ENCODE measurements around the gene IGSF21. TPM values are rescaled to one million over a fixed set of nuclear protein-coding genes. Genes with fewer than 3 reads are reported as not detected.

IGSF21 gene
- total and polyA plus RNA-seq, 2 of the 8 experiments (the other 6 are each of a cell fraction or from before 2014, with no cell fraction given) = 22.5 to 28.5 TPM

- H4K91ac ChIP-seq (replicated peaks; ENCODE audit: insufficient read length, low read length) = no peak overlapping the region
- H2AFZ ChIP-seq (ENCODE audit: low read length) = no peak overlapping the region
- H3K9ac ChIP-seq (replicated peaks in 1 of 4; ENCODE audit: extremely low read depth in 1 of 4, low read depth in 3 of 4, low read length in 3 of 4) = no peak overlapping the region
- no peak overlapping the region for H3K18ac ChIP-seq (ENCODE audit: extremely low read depth, low read length)
- no peaks in the 10 kb centered on the region for H3K27me3 ChIP-seq (replicated peaks in 1 of 4; ENCODE audit: control insufficient read depth in 3 of 4, extremely low read depth in 1 of 4, insufficient read depth in 3 of 4, low read length in 3 of 4)
- H3K79me2 ChIP-seq (ENCODE audit: control insufficient read depth in 1 of 2, insufficient read depth in 2 of 2, low read length in 2 of 2) = no peaks in the 10 kb centered on the region
- ChIA-PET POLR2A (ENCODE audit: partially characterized antibody) (interaction anchor here (1.3 kb wide), 1 partner anchor 9 kb away, joined by 4 read pairs; no protein-coding TSS in a partner anchor), CTCF (ENCODE audit: partially characterized antibody) (interaction anchor here (0.6 to 2.9 kb wide), 8 partner anchors 10 to 158 kb away, joined by 3 to 15 read pairs (median 4); no protein-coding TSS in a partner anchor)
- no peaks in the 10 kb centered on the region for H3K9me3 ChIP-seq (ENCODE audit: insufficient read depth in 2 of 2, low read depth in 1 of 2, low read length in 1 of 2)
- no peak overlapping the region for H3K4ac ChIP-seq (replicated peaks; ENCODE audit: insufficient read length, low read depth, low read length)
- WGBS, 2 experiments (ENCODE audit: extremely low coverage in 1 of 2, insufficient coverage in 1 of 2, insufficient read length in 1 of 2, insufficient replicate concordance in 2 of 2, low coverage in 1 of 2, low lambda C conversion rate in 2 of 2, missing lambda C conversion rate in 1 of 2) = 77% methylated on average over 3 of the region's 3 CpGs; no CpG with 5 or more reads in 1 of the 2 experiments
- H2BK15ac ChIP-seq (ENCODE audit: low read length) = no peak overlapping the region
- H3K14ac ChIP-seq (ENCODE audit: insufficient read length) = no peak overlapping the region
- H2BK120ac ChIP-seq (replicated peaks; ENCODE audit: low read depth, low read length) = no peak overlapping the region
- H3K23me2 ChIP-seq (ENCODE audit: low read depth, low read length) = peaks cover 8% of the 10 kb centered on the region; the same call in 1 of the 2 replicates
- H2BK5ac ChIP-seq (ENCODE audit: low read depth, low read length) = no peak overlapping the region
- H3K4me1 ChIP-seq (replicated peaks in 1 of 4; ENCODE audit: control insufficient read depth in 3 of 4, insufficient read depth in 4 of 4, low read length in 3 of 4) = peaks cover 0 to 4% (median 3%) of the 10 kb centered on the region in 4 experiments; a peak in 4 of 7 replicates
- FAIRE-seq = no peak
- no peak overlapping the region for H4K8ac ChIP-seq (ENCODE audit: extremely low read depth, insufficient read depth, low read length)
- H2AK5ac ChIP-seq (ENCODE audit: low read depth, low read length) = no peak overlapping the region
- no peaks in the 10 kb centered on the region for H4K20me1 ChIP-seq (replicated peaks in 1 of 2; ENCODE audit: control insufficient read depth in 1 of 2, insufficient read depth in 2 of 2, low read length in 2 of 2)
- H2BK20ac ChIP-seq (ENCODE audit: low read length) = no peak overlapping the region
- H3K36me3 ChIP-seq (ENCODE audit: control insufficient read depth in 2 of 4, insufficient read depth in 4 of 4, low read length in 3 of 4) = no peaks in the 10 kb centered on the region
- no peak overlapping the region for H3K27ac ChIP-seq (ENCODE audit: low read depth, low read length)
- H3K56ac ChIP-seq (replicated peaks; ENCODE audit: insufficient read length, low read depth, low read length) = no peak overlapping the region
- H3K4me3 ChIP-seq (ENCODE audit: extremely low read depth in 1 of 4, insufficient read depth in 2 of 4, low read depth in 3 of 4, low read length in 4 of 4) = no peak overlapping the region
- DNase-seq (ENCODE audit: low read depth in 1 of 2, low spot score in 2 of 2) = no peak
- no peaks in the 10 kb centered on the region for H3K79me1 ChIP-seq (ENCODE audit: low read depth, low read length)
- H3K4me2 ChIP-seq (ENCODE audit: insufficient read depth in 1 of 2, low read depth in 2 of 2, low read length in 2 of 2) = no peak overlapping the region
- no peak overlapping the region for H3K23ac ChIP-seq (ENCODE audit: insufficient read length)
- no peak overlapping the region for H2BK12ac ChIP-seq (ENCODE audit: low read depth, low read length)
- no peak for TF ChIP-seq ATF2 (IDR thresholded peaks at IDR 0.05; ENCODE audit: low read length)
- no peak for TF ChIP-seq JUN (IDR thresholded peaks at IDR 0.05; ENCODE audit: low read depth, low read length)
- TF ChIP-seq CHD1 (IDR thresholded peaks at IDR 0.05; ENCODE audit: low read depth, low read length) = no peak
- no peak for TF ChIP-seq KDM1A (IDR thresholded peaks at IDR 0.05; ENCODE audit: borderline replicate concordance, low read length)
- TF ChIP-seq ASH2L (IDR thresholded peaks at IDR 0.05; ENCODE audit: low read length) = no peak
- no peak overlapping the region for H4K5ac ChIP-seq (ENCODE audit: insufficient read length, low read depth, low read length)
Measured at GRCh38 chr1:18354612-18355011, 247.0 kb downstream of the IGSF21 start.
